HepG2 (cell line): Measurements from ENCODE around the gene SBNO2. TPM values are rescaled to one million over a fixed set of nuclear protein-coding genes. Genes with fewer than 3 reads are reported as not detected.

ENCODE experiments used
- ATAC-seq: fragments of 200-7000 bp; cut with Tn5 transposase; 3 replicates; pipeline ENCODE4 v1.9.1; 2020; ENCODE audit warnings: mild to moderate bottlenecking, moderate library complexity
- BruUV-seq: library from RNA; stranded (reverse); fragments of 400-500 nt; replicated peaks from 2 replicates; lab custom pipeline; 2021; lab: Mats Ljungman, UMichigan
- CTCF ChIA-PET: fragments of 300-600 bp; formaldehyde crosslinking; extraction: SDS; loops from one replicate; lab custom pipeline; 2021; ENCODE audit warnings: low total read pairs, inconsistent platforms, low intra/inter-chr PET ratio; lab: Yijun Ruan, JAX
- POLR2A ChIA-PET: fragments of 350-600 bp; sonication (Branson Sonifier 250); formaldehyde crosslinking; loops from one replicate; lab custom pipeline; 2020; ENCODE audit warnings: antibody characterized with exemption, inconsistent platforms; lab: Yijun Ruan, JAX
- DNase-seq: peaks from one replicate; pipeline ENCODE4 v3.0.0-alpha.2; 2015; ENCODE audit warnings: low spot score
- FAIRE-seq: peaks from 3 replicates; lab custom pipeline; 2011; peaks lifted over from hg19 to GRCh38; lab: Jason Lieb, UNC
- H2AFZ ChIP-seq: one replicate; pipeline ENCODE4 v1.6.1; 2011; ENCODE audit warnings: low read length, inconsistent platforms
- H3K27ac ChIP-seq: fragments of 300-600 bp; 3 replicates; pipeline ENCODE4 v1.8.0; 2011; ENCODE audit warnings: mixed run types, mild to moderate bottlenecking, mixed read lengths, low read length, inconsistent platforms; ENCODE audit not compliant: insufficient read depth; ENCODE audit errors: extremely low read length
- H3K27me3 ChIP-seq, 2 experiments: fragments of 200-600 bp in 1 of 2; 2 replicates in 1 of 2; 3 replicates in 1 of 2; pipeline versions ENCODE4 v1.6.0 to v1.8.0; 2011; ENCODE audit warnings: low read length in 2 of 2, mild to moderate bottlenecking in 2 of 2, moderate library complexity in 2 of 2, inconsistent platforms in 1 of 2; ENCODE audit not compliant: insufficient read depth in 2 of 2, control insufficient read depth in 1 of 2
- H3K36me3 ChIP-seq, 2 experiments: fragments of 200-600 bp in 1 of 2; replicated peaks in 1 of 2; 2 replicates in 1 of 2; 3 replicates in 1 of 2; pipeline versions ENCODE4 v1.5.1 to v1.8.0; 2011; ENCODE audit warnings: low read length in 2 of 2, inconsistent platforms in 1 of 2; ENCODE audit not compliant: insufficient read depth in 2 of 2, control insufficient read depth in 1 of 2
- H3K4me1 ChIP-seq: 2 replicates; pipeline ENCODE4 v1.5.1; 2012; ENCODE audit warnings: low read length, inconsistent platforms; ENCODE audit not compliant: insufficient read depth
- H3K4me2 ChIP-seq: 2 replicates; pipeline ENCODE4 v1.6.0; 2011; ENCODE audit warnings: low read depth, low read length, inconsistent platforms
- H3K4me3 ChIP-seq, 3 experiments: fragments of 200-600 bp in 1 of 3; sonication (generic), shearing (Covaris generic) in 1 of 3; replicated peaks in 1 of 3; 2 replicates each; pipeline ENCODE4 v1.5.1; 2011 to 2016; ENCODE audit warnings: low read length in 3 of 3, inconsistent platforms in 2 of 3, low read depth in 2 of 3, mild to moderate bottlenecking in 2 of 3, control low read depth in 1 of 3, mixed read lengths in 1 of 3; ENCODE audit not compliant: insufficient read depth in 1 of 3
- H3K79me2 ChIP-seq: one replicate; pipeline ENCODE4 v1.6.1; 2011; ENCODE audit warnings: low read length, inconsistent platforms; ENCODE audit not compliant: insufficient read depth
- H3K9ac ChIP-seq: 2 replicates; pipeline ENCODE4 v1.6.0; 2011; ENCODE audit warnings: mild to moderate bottlenecking, low read depth, low read length, inconsistent platforms; ENCODE audit not compliant: insufficient read depth
- H3K9me3 ChIP-seq: 2 replicates; pipeline ENCODE4 v1.5.1; 2012; ENCODE audit warnings: mild to moderate bottlenecking, low read length
- H4K20me1 ChIP-seq: 2 replicates; pipeline ENCODE4 v1.6.0; 2011; ENCODE audit warnings: inconsistent platforms, mild to moderate bottlenecking, low read length, moderate library complexity; ENCODE audit not compliant: insufficient read depth
- ETV5 ChIP-seq: IDR thresholded peaks from 2 replicates; pipeline ENCODE4 v1.6.1; 2018; ENCODE audit warnings: missing biosample characterization, missing genetic modification reagents, inconsistent platforms, borderline replicate concordance
- FLYWCH1 ChIP-seq: sonication (generic); formaldehyde crosslinking; IDR thresholded peaks from 2 replicates; pipeline ENCODE4 v1.8.1; 2023; ENCODE audit warnings: mild to moderate bottlenecking, missing genetic modification reagents
- IRX3 ChIP-seq: sonication (generic); formaldehyde crosslinking; IDR thresholded peaks from 2 replicates; pipeline ENCODE4 v1.8.1; 2023; ENCODE audit warnings: mild to moderate bottlenecking, low read depth, missing genetic modification reagents, borderline replicate concordance
- RNF2 ChIP-seq: fragments of 450-650 bp; conservative IDR thresholded peaks from 2 replicates; pipeline ENCODE4 v1.6.1; 2016; ENCODE audit warnings: low read depth
- TAF1 ChIP-seq: sonication (generic); formaldehyde crosslinking; IDR thresholded peaks from 2 replicates; pipeline ENCODE4 v1.4.0; 2020; ENCODE audit warnings: missing genetic modification reagents
- ZBTB8A ChIP-seq: sonication (generic); formaldehyde crosslinking; IDR thresholded peaks from 2 replicates; pipeline ENCODE4 v1.4.0; 2020; ENCODE audit warnings: mild to moderate bottlenecking, low read depth, missing genetic modification reagents, borderline replicate concordance
- ZFP36 ChIP-seq: fragments of 150-350 bp; IDR thresholded peaks from 2 replicates; pipeline ENCODE4 v1.6.1; 2018; ENCODE audit warnings: borderline replicate concordance, low read length, low read depth; ENCODE audit not compliant: partially characterized antibody
- ZNF343 ChIP-seq: sonication (generic); formaldehyde crosslinking; IDR thresholded peaks from 2 replicates; pipeline ENCODE4 v1.4.0; 2020; ENCODE audit warnings: mild to moderate bottlenecking, missing genetic modification reagents
- ZNF780A ChIP-seq: sonication (generic); formaldehyde crosslinking; IDR thresholded peaks from 2 replicates; pipeline ENCODE4 v1.8.0; 2022; ENCODE audit warnings: mild to moderate bottlenecking, missing genetic modification reagents, moderate library complexity
- WGBS: methylation state at CpG from one replicate; pipeline ENCODE4 v1.1.6; 2017; ENCODE audit warnings: low lambda C conversion rate; 5-methylcytosine and 5-hydroxymethylcytosine counted together
- in situ Hi-C: cut with HindIII; loops from 2 replicates; pipeline ENCODE4 v1.10.0; 2017; ENCODE audit warnings: low pct_unique_long_range_greater_than_20kb; ENCODE audit not compliant: extremely low pct_ligation_motif_present
- intact Hi-C: fragments of 100-400 bp; cut with micrococcal nuclease; formaldehyde crosslinking; loops from one replicate; pipeline ENCODE4 v1.10.0; 2022; ENCODE audit not compliant: unreplicated experiment
- polyA plus RNA-seq, 8 experiments: library from polyadenylated mRNA; depleted of rRNA in 3 of 8; stranded (reverse) in 7 of 8; unstranded in 1 of 8; fragments of >200 nt; fragmentation: Illumina TruSeq in 4 of 8; extraction: Trizol in 4 of 8; gene quantifications; 2 replicates each; pipeline versions ENCODE4 v1.2.1 to v1.2.3, GENCODE V29; 2011 to 2016; ENCODE audit warnings: low read depth in 4 of 8, missing spikeins in 1 of 8, mixed read lengths in 1 of 8; ENCODE audit not compliant: insufficient read depth in 1 of 8
- total RNA-seq, 5 experiments: library from RNA; depleted of rRNA; stranded (reverse); fragments of >200 nt; fragmentation: Illumina TruSeq; extraction: Trizol; gene quantifications; 2 replicates each; pipeline ENCODE4 v1.2.3, GENCODE V29; 2016; ENCODE audit warnings: low read depth in 1 of 5
- TF ChIP-seq, protein P1 (sequence below): sonication (generic); formaldehyde crosslinking; IDR thresholded peaks from 2 replicates; pipeline ENCODE4 v1.4.0; 2020; ENCODE audit warnings: missing genetic modification reagents
- TF ChIP-seq, protein P2 (sequence below), 2 experiments: fragments of 450-650 bp in 1 of 2; sonication (generic) in 1 of 2; formaldehyde crosslinking; IDR thresholded peaks; 2 replicates each; pipeline versions ENCODE4 v1.5.0 to v1.8.0; 2020 to 2022; ENCODE audit warnings: mild to moderate bottlenecking in 1 of 2, missing genetic modification reagents in 1 of 2
- TF ChIP-seq, protein P3 (sequence below): sonication (generic); formaldehyde crosslinking; IDR thresholded peaks from 2 replicates; pipeline ENCODE4 v1.4.0; 2020; ENCODE audit warnings: missing genetic modification reagents, low read depth, mild to moderate bottlenecking, borderline replicate concordance

The SBNO2 gene
- total and polyA plus RNA-seq, 2 of the 13 experiments (the other 11 are each of a cell fraction or from before 2014, with no cell fraction given) = 8.6 to 10.4 TPM

DNA sequence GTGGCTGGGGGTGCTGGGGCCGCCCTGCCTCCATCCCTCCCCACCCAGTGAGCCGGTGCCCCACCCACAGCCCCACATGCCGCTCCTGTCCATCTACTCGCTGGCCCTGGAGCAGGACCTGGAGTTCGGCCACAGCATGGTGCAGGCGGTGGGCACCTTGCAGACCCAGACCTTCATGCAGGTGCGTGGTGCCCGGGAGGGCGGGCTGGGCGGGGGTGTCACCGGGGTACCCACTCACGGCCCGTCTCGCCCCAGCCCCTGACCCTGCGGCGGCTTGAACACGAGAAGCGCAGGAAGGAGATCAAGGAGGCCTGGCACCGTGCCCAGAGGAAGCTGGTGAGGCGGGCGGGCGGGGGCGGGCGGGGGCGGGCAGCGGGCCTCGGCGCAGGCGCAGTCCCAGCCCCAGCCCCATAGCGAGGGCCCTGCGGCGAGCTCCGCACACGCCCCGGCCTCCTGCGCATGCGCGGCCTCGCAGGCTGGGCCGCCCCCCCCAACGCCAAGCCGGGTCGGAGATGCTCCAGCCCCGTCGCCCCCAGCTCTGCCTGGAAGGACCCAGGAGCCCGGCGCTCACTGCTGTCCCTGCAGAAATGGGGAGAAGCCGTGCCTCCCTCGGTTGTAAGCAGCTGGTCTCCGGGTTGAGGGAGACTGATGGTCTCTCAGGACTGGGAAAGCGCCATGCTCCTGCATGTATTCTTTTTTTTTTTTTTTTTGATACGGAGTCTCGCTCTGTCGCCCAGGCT lies 99.4 kb downstream of the SBNO2 start (continued):
- TF ChIP-seq ZFP36 = no peak
- TF ChIP-seq ZBTB8A (CRISPR knock-in tag) = no peak
- TF ChIP-seq ZNF780A (CRISPR knock-in tag) = no peak

DNA sequence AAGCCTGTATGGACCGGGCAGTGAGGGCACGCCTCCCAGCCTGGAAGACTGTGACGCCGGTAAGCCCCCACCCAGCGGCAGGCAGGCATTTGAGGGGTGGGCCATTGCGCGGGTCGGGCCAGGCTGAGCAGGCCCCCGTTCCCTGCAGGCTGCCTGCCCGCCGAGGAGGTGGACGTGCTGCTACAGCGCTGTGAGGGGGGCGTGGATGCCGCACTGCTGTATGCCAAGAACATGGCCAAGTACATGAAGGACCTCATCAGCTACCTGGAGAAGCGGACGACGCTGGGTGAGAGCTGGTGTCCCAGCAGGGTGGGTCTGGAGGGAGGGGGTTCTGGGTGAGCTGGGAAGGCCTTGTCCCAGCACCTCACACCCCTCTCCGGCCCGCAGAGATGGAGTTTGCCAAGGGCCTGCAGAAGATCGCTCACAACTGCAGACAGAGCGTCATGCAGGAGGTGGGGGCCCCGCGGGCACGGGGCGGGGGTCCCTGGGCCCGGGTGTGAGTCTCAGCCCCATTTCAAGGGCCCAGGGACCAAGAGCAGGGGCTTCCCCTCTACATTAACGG lies 100.0 kb downstream of the SBNO2 start:
- CTCF ChIA-PET = no interaction called here
- peaks cover 29% of the 10 kb centered on the region for H3K4me1 ChIP-seq
- H3K9me3 ChIP-seq = no peaks in the 10 kb centered on the region
- H3K36me3 ChIP-seq = no peaks in the 10 kb centered on the region; a peak in 1 of 5 replicates
- H4K20me1 ChIP-seq = peaks cover 3% of the 10 kb centered on the region; the same call in 1 of the 2 replicates
- H3K4me3 ChIP-seq = no peak overlapping the region
- in situ Hi-C loops = no loop called here
- H3K9ac ChIP-seq = no peak overlapping the region
- H3K27ac ChIP-seq = no peak overlapping the region
- ATAC-seq = no peak
- H2AFZ ChIP-seq = no peak overlapping the region
- FAIRE-seq = no peak
- intact Hi-C loops = no loop called here
- WGBS = 97% methylated on average over 19 of the region's 28 CpGs
- H3K4me2 ChIP-seq = no peak overlapping the region
- no peaks in the 10 kb centered on the region for H3K79me2 ChIP-seq
- no TSS peak for BruUV-seq
- DNase-seq = no peak
- POLR2A ChIA-PET = no interaction called here
- no peaks in the 10 kb centered on the region for H3K27me3 ChIP-seq
- TF ChIP-seq ZNF343 (CRISPR knock-in tag) = no peak
- no peak for TF ChIP-seq RNF2
- TF ChIP-seq TAF1 (CRISPR knock-in tag) = no peak
- TF ChIP-seq, protein P1, sequence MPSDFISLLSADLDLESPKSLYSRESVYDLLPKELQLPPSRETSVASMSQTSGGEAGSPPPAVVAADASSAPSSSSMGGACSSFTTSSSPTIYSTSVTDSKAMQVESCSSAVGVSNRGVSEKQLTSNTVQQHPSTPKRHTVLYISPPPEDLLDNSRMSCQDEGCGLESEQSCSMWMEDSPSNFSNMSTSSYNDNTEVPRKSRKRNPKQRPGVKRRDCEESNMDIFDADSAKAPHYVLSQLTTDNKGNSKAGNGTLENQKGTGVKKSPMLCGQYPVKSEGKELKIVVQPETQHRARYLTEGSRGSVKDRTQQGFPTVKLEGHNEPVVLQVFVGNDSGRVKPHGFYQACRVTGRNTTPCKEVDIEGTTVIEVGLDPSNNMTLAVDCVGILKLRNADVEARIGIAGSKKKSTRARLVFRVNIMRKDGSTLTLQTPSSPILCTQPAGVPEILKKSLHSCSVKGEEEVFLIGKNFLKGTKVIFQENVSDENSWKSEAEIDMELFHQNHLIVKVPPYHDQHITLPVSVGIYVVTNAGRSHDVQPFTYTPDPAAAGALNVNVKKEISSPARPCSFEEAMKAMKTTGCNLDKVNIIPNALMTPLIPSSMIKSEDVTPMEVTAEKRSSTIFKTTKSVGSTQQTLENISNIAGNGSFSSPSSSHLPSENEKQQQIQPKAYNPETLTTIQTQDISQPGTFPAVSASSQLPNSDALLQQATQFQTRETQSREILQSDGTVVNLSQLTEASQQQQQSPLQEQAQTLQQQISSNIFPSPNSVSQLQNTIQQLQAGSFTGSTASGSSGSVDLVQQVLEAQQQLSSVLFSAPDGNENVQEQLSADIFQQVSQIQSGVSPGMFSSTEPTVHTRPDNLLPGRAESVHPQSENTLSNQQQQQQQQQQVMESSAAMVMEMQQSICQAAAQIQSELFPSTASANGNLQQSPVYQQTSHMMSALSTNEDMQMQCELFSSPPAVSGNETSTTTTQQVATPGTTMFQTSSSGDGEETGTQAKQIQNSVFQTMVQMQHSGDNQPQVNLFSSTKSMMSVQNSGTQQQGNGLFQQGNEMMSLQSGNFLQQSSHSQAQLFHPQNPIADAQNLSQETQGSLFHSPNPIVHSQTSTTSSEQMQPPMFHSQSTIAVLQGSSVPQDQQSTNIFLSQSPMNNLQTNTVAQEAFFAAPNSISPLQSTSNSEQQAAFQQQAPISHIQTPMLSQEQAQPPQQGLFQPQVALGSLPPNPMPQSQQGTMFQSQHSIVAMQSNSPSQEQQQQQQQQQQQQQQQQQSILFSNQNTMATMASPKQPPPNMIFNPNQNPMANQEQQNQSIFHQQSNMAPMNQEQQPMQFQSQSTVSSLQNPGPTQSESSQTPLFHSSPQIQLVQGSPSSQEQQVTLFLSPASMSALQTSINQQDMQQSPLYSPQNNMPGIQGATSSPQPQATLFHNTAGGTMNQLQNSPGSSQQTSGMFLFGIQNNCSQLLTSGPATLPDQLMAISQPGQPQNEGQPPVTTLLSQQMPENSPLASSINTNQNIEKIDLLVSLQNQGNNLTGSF (CRISPR knock-in tag) = no peak
- TF ChIP-seq, protein P2, sequence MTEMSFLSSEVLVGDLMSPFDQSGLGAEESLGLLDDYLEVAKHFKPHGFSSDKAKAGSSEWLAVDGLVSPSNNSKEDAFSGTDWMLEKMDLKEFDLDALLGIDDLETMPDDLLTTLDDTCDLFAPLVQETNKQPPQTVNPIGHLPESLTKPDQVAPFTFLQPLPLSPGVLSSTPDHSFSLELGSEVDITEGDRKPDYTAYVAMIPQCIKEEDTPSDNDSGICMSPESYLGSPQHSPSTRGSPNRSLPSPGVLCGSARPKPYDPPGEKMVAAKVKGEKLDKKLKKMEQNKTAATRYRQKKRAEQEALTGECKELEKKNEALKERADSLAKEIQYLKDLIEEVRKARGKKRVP (CRISPR knock-in tag; IDR thresholded peaks at IDR 0.05) = no peak
- TF ChIP-seq, protein P3, sequence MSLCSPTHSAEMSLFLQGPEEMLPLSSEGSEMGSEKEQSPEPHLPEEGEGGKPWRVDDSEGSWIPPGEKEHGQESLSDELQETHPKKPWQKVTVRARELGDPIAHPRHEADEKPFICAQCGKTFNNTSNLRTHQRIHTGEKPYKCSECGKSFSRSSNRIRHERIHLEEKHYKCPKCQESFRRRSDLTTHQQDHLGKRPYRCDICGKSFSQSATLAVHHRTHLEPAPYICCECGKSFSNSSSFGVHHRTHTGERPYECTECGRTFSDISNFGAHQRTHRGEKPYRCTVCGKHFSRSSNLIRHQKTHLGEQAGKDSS (CRISPR knock-in tag) = no peak
- TF ChIP-seq ETV5 (CRISPR knock-in tag) = no peak
- no peak for TF ChIP-seq FLYWCH1 (CRISPR knock-in tag)
- no peak for TF ChIP-seq IRX3
